ENCODE measurements around the gene RPTOR.
"Not testable (repeated sequence)": the region's sequence is repeated elsewhere in the genome, so short reads cannot be mapped to it uniquely, and the experiment has no call there.

The RPTOR gene

GRCh38 chr17:80799538-80800480 is 255.2 kb downstream of the RPTOR start:
- no peak for DNase-seq

DNA sequence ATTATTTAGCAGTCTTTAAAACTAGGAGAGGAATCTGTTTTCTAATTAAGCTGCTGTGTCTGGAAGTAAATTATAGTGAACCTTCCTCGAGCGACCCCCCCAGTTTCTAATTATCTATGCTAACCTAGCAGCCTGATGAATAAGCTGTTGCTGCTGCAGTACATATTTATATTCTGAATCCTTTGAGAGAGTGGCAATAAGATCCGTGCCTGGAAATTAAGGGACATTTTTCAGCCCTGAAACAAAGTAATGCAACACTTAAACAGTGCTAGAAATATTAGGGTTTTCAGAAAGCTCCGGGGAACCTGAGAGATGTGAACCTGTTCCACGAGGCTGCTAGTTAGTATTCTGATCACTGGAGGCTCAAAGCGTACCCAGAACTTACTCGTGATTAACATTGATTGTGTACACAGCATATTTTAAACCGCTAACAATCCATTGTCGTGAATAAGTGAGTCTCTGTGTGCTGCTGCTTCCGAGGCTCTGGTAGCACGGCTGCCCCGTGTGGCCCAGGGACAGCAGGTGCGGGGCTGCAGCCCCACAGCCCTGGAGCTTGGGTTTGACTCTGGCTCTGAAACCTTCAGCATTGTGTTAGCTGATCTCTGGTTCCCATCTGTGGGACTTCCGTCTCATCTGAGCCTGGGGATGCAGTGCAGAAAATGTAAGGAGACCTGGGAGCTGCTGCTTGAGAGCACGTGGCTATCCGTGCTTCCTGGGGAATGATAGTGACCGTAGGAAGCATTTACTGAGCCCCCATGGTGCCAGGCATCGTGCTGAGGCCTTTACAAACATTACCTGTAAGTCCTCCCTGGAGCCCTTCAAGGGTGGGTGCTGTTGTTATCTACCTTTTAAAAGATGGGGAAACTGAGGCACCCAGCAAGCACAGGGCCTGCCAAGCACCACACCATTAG is 256.1 kb downstream of the RPTOR start:
- DNase-seq, result no peak

DNA sequence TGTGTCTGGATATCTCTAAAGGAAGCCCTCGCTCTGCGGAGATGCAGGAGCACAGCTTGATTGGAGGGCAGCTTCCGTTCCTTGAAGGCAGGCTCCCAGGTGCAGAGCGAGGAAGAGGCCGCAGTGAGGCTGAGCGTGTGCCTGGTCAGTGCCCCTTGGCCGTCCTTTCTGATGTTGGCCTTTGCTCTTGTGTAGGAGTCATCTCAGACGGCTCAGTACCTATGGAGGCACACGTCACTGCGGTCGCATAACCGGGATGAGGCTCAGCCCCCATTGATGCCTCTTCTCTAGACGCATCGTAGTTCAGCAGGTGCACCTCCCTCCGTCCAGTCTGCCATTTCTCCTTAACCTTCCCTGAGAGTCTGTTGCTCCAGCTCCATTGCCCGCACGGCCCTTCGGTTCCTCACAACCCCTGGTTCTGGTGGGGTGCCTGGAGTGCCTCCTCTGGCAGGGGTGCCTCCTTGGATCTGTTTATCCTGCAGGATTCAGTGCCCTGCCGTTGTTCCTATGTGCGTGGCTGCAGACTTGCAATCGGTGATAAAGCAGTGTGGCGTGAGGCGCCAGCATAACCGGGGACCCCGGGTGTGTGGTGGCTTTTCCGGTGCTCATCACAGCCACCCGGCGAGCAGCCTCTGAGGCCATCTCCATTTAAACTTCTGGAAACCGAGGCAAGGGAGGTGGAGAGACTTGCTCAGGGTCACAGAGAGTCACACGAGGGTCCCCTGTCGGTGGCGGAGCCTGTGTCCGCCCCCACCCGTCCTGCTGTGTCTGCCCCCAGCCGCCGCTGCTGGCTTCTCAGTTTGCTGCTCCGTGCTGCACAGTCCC is 258.2 kb downstream of the RPTOR start:
- no peak for DNase-seq

DNA sequence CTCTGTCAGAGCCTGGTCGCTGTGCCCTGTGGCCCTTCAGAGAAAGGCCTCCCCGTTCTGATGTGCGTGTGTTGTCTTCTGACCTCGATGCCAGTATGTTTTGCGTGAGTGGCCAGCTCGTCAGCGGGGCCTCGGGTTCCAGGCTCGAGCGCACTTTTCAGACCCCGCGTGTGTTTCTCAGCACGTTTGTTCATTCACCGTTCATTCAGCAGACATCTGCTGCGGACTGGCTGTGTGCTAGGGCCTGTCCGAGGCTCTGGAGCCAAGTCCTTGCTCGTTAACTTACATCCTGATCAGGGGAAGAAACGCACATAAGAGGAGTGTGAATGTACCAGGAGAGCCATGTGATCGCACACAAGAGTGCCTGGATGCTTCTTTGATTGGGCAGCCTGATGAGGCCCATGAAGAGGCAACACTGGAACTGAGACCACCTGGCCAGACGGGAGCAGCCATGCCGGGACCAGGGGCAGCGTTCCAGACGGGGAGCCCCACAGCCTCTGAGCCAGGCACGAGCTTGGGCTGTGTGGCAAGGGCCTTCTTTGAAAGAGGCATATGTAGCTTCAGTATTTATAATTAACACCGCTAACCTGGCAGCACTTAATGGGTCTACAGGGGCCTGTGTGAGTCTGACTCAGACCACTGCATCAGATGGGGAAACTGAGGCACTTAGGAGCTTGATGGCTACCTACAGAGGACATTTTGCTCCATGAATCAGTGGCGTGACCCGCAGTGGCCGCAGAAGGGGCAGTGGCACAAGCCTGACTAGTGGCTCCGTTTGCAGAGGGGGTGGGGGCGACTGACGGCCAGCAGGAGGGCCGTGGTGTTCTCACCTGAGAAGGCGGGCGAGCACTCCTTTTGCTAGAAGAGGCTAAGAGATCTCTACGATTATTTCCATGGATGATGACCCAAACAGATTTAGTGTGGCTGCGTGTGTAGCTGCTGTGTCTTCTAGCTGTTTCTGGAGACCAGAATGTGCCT is 259.1 kb downstream of the RPTOR start:
- DNase-seq, result no peak

GRCh38 chr17:80804466-80804865 is 259.8 kb downstream of the RPTOR start:
- DNase-seq, result no peak

DNA sequence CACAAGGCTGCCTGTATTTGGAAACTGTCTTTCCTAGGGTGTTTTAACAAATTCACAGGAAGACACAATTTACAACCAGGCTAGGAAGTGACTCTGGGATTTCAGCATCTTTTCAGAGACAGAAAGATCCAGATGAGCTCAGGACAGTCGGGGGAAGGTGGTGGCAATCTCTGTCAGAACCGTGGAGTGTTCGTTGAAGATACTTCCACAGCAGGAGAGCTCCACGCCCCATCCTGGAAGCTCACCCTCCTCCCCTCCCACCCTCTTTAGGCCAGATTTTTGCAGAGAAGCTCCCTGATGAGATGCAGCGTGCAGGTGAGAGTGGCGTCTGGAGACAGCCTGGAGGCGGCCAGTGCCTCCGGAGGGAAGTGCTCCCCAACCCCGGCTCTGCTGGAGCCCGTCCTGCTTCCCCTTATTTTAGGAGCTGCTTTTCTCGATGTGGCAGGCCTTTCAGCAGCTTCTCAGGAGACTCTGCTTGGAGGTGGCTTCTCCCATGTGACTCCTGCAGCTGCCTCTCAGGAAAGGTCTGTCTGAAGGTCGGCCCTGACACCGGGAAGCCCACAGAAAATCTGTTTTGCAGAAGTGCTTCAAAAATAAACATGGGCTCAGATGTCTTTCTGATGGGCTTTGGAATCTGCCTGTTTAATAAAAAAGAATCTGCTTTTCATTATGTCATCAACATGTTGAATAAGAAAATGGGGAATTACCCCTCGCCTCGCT is 260.6 kb downstream of the RPTOR start:
- no peak for DNase-seq

GRCh38 chr17:80807014-80807413 is 262.4 kb downstream of the RPTOR start:
- no peak for DNase-seq

- no peak for DNase-seq
Measured at GRCh38 chr17:80807882-80808281, 263.2 kb downstream of the RPTOR start.

DNA sequence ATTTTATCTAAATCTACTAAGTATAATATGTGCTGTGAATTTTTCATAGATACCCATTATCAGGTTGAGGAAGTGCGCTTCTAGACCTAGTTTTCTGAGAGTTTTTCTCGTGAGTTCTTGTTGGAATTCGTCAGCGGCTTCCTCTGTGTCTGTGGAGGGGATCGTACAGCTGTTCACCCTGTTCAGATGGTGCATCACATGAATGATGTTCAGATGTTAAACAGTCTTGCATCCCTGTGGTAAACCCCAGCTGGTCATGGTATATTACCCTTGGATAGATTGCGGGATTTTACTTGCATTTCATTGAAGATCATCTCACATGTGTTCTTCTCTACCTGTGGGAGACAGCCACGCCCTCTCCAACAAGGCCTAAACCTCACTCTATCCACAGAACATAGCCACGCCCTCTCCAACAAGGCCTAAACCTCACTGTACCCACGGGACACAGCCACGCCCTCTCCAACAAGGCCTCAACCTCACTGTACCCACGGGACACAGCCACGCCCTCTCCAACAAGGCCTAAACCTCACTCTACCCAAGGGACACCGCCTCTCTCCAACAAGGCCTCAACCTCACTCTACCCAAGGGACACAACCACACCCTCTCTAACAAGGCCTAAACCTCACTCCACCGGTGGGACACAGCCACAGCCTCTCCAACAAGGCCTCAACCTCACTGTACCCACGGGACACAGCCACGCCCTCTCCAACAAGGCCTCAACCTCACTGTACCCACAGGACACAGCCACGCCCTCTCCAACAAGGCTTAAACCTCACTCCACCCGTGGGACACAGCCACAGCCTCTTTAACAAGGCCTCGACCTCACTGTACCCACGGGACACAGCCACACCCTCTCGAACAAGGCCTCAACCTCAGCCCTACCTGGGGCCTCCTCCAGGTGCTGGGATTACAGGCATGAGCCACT is 266.8 kb downstream of the RPTOR start:
- DNase-seq, result no peak

- DNase-seq, result no peak
Measured at GRCh38 chr17:80812362-80813088, 267.9 kb downstream of the RPTOR start.

GRCh38 chr17:80813318-80813717 is 268.7 kb downstream of the RPTOR start:
- DNase-seq, result no peak

DNA sequence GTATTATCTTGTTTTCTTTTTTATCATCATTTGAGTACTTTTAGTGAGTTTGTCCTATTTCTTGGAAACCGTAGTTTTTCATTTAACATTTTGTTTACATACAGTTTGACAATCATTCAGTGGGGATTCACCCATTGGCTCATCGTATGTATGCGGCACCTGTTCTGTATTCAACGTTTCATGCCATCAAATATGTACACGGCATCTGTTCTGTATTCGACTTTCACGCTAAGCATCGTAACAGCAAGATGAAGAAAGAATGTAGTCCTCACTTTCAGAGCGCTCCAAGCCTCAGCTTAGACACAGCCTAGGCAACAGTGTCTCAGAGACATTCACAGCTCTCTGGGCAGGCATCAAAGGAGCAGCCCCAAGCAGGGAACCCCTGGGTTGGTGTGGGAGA is 269.9 kb downstream of the RPTOR start:
- no peak for DNase-seq

DNA sequence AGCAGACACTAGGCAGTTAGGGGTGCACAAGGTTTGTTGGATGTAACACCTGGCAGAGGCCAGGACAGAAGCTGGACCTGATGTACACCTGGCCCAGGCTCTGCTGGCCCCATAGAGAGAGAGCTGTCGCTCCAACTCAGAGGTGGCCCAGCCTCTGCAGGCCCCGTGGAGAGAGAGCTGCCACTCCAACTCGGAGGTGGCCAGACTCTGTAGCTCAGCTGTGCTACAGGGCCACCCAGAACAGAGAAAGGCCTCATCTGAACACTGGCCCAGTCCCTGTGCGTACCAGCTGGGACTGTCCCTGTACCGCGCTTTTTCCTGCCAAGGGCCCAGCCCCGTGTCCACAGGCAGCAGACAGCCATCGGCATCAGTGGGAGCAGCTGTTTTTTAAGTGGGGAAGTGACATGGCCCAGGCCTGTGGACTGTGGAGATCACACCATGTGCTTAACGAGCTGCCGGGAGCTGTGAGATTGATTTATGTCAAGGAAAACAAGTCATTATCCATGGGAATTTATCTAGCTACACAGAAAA is 270.6 kb downstream of the RPTOR start:
- DNase-seq, result no peak

- not testable (repeated sequence) for DNase-seq
Measured at GRCh38 chr17:80815718-80816117, 271.1 kb downstream of the RPTOR start.

- DNase-seq, result no peak
Measured at GRCh38 chr17:80816241-80817103, 271.8 kb downstream of the RPTOR start.

GRCh38 chr17:80817321-80817845 is 272.7 kb downstream of the RPTOR start:
- no peak for DNase-seq

DNA sequence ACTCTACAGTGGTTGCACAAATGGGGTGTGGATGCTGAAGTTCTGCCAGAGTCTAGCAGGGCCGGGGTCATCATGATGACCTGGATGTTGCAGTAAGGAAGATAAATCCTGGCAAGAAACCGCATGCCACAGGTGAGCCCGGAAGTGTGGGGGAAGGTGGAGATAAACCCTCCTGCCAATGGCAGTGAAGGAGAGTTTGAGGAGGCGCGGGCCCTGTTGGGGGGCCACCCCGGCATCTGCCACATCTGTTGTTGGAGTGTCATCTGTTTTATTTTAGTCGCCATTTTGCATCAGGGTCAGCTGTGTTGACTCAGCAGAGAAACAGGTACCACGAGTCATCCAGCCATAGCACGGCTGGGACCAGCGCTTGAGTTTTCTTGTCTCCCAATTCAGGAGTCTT is 273.2 kb downstream of the RPTOR start:
- DNase-seq, result no peak
